GM19351 (cell line): ENCODE results near the gene TMEM14A.
A peak's percentile ranks its signal among the peaks of the same experiment; 100 is the strongest.
"Not testable (repeated sequence)": the region's sequence is repeated elsewhere in the genome, so short reads cannot be mapped to it uniquely, and the experiment has no call there.

ENCODE experiments used
- ATAC-seq: cut with Tn5 transposase; IDR thresholded peaks from one replicate; pipeline ENCODE4 v1.9.1; 2021; ENCODE audit warnings: mild to moderate bottlenecking, moderate library complexity; ENCODE audit not compliant: unreplicated experiment

TMEM14A gene

DNA sequence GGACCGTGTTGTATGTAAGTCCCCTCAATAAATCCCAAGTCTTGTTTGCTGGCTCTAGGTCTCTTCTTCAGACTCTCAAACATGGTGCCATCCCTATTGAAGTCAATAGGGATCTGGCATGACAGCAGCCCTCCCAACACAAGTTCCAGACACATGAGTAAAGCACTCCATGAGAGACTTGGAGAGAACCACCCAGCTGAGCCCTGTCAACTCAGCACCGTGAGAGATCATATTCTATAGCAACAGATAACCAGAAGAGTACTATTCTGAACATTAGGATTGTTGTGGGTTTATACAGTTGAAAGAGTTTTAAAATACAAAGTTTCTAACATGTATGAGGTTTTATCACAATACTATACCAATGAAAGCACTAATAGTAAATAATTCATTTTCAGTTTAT is 23.5 kb downstream of the TMEM14A start:
- ATAC-seq = no peak

DNA sequence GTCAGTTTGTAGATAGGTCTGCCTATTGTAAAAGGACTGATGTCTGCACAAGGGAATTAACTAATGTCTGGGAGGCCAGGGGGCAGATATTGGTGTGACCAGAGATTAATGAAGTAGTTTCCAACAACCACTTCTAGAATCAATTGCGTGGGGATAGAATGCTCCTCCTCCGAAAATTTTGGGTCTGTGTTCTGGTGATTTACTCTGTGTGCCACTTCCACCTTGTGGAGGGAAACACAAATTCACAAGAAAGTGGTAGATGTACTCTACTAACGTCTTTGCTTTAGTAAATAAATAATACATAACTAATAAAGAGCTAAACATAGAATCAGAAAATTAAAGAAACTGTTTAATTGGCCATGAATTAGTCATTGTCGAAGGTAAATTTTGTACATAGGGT is 25.5 kb downstream of the TMEM14A start:
- ATAC-seq = no peak

DNA sequence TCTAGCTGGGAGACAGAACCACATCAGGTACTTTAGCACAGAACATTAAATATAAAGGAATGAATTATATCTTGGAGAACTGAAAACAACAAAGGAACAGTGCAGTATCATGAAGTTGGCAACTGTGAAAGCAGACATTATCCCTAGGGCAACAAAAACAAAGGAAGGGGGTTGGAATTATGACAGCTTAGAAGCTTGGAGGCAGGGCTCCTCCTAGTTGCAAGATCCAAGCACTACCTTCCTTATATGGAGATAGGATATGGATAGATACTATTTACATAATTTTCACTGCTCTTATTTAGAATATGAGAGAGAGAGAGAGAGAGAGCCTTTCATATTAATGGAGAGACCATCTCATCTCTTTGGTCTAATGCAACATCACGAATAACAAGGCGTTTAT is 27.0 kb downstream of the TMEM14A start:
- ATAC-seq = no peak

DNA sequence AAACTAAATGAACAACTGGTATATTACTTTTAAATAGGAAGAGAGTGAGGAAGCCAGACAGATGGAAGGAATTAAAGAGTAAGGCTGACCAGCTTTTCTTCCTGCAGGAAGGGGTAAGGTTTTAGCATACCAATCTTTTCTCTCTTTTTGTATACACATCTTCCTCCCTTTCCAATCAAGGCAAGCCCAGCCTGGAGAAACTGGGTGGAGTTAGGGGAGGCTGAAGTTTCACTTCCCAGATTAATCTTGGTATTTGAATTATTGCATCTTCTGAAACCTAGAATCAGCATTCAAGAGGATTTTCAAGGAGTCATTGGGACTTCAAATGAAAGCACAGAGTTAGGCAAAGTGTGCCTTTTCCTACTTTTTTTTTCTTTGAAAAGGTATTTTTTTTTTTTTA is 33.1 kb downstream of the TMEM14A start:
- ATAC-seq = no peak

DNA sequence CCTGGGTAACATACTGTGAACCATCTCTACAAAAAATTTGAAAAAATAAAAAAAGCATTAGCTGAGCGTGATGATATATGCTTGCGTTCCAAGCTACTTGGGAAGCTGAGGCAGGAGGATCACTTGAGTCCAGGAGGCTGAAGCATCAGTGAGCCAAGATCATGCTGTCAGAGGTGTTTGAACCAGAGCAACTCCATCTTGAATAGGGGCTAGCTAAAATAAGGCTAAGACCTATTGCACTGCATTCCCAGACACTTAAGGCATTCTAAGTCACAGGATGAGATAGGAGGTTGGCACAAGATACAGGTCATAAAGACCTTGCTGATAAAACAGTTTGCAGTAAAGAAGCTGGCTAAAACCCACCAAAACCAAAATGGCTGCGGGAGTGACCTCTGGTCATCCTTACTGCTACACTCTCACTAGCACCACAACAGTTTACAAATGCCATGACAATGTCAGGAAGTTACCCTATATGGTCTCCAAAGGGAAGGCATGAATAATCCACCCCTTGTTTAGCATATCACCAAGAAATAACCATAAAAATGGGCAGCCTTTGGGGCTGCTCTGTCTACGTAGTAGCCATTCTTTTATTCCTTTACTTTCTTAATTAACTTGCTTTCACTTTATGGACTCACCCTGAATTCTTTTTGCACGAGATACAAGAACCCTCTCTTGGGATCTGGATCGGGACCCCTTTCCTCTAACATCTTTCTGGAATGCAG is 34.0 kb downstream of the TMEM14A start:
- not testable (repeated sequence) for ATAC-seq

DNA sequence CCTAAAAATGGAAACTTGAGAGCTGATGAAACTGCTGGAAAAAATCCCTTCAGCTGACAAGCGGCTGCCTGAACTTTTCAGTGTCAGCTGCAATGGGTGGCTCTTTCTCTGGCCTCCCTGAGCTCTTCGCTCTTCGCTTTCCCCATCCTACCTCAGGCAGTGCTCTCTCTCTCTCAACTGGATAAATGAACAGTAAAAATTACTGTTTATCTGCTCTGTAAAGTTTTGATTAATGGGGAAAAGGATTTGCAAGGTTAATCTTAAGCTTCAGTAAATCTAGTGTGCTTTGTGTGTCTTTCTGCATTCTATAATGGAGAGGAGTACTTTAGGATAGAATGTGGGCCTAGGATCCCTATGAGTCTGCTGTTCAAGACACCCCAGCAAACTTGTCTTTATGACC is 35.1 kb downstream of the TMEM14A start:
- ATAC-seq = no peak

DNA sequence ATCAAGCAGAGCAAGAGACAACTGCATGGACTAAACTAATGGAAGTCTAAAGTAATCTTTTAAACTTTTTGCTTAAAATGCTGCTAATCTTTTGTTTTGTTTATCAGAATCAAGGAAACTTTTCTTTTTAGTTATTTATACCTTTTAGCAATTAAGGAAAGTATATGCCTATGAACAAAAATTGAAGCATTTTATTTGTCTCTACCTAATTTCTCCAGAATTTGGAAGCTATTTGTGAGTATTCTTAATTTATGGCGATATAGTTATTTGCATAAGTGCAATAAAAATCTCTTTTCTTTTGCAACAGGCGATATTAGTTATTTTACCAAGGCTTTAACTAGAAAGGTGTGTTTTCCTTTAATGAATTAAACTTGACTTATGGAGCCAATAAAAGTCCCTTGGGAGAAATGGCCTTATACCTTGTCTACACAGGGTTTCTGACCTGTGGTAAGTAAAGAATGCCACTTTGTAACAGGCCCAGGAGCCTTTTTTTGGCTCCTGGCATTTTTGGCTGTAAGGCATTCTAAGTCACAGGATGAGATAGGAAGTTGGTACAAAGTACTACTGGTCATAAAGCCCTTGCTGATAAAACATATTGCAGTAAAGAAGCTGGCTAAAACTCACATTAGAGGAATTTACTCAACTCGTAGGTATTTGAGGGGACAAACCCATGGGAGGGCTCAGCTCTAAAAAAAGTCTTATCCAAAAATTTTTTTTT is 37.2 kb downstream of the TMEM14A start:
- no peak for ATAC-seq

DNA sequence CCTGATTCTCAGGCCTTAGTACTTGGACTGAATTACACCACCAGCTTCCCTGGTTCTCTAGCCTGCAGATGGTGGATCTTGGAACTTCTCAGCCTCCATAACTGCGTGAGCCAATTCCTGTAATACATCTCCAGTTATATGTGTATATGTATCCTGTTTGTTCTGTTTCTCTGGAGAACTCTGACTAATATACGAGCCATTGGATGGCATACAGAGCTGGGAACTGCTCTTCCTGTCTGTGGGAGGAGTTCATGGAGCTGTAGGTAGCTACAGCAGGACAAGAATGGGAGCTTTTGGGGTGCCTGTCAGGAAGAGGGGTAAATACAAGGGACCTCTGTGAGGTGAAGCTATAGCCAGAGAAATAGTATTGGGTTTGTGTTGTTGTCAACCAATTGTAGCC is 41.2 kb downstream of the TMEM14A start:
- no peak for ATAC-seq

DNA sequence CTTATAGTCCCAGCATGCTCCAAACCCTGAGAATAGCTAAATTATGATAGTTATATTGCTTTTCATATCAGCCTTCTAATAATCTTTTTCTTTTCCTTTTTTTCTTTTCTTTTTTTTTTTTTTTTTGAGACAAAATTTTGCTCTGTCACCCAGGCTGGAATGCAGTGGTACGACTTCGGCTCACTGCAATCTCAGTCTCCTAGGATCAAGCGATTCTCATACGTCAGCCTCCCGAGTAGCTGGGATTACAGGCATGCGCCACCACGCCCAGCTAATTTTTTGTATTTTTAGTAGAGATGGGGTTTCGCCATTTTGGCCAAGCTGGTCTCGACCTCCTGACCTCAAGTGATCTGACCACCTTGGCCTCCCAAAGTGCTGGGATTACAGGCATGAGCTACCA is 43.8 kb downstream of the TMEM14A start:
- not testable (repeated sequence) for ATAC-seq

DNA sequence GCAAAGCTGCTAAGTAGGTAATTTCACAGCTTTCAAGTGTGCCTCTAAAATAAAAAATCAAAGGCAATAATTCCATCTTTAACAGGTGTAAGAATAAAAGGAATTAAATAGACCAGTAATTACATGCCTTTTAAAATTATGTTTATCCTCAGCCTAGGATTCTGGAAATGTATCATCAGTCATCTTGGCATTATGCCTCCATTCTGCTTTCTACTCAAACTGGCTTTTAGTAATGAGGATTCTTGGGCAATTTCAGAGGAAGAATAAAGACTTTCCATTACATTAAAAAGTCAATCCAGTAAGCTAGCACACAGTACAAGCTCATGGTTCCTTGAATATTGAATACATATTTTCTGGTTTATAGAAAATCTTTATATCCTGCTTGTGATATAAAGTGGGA is 47.6 kb downstream of the TMEM14A start:
- ATAC-seq = no peak

DNA sequence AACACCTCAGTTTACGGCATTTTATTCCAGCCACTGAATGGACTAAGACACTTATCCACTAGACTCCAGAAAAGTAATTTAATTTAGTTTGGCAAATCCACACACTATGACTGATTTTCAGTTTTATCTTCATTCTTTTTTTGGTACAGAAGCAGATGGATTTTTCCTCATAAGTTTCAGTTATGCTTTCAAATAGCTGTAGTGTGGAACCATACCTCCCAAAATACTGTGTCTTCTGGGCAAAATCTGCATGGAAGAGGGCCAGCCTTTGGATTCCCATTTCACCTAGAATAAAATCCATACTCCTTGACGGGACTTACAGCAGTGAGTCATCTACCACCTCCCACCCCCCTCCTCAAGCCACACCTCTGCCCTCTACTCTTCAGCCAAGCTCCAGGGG is 49.4 kb downstream of the TMEM14A start:
- no peak for ATAC-seq

DNA sequence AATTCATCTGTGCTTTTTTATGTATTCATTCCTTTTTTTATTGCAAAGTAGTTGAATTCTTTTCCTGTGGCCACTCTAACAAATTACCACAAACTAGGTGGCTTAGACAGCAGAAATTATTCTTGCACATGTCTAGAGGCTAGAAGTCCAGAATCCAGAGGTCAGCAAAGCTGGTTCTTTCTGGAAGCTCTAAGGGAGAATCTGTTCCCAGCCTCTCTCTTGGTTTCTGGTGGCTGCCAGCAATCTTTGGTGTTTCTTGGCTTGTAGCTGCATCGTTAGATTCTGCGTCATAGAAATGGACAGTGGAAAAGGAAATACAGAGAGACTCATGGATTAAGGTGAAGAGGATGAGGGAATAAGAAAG is 53.1 kb downstream of the TMEM14A start:
- ATAC-seq = no peak

DNA sequence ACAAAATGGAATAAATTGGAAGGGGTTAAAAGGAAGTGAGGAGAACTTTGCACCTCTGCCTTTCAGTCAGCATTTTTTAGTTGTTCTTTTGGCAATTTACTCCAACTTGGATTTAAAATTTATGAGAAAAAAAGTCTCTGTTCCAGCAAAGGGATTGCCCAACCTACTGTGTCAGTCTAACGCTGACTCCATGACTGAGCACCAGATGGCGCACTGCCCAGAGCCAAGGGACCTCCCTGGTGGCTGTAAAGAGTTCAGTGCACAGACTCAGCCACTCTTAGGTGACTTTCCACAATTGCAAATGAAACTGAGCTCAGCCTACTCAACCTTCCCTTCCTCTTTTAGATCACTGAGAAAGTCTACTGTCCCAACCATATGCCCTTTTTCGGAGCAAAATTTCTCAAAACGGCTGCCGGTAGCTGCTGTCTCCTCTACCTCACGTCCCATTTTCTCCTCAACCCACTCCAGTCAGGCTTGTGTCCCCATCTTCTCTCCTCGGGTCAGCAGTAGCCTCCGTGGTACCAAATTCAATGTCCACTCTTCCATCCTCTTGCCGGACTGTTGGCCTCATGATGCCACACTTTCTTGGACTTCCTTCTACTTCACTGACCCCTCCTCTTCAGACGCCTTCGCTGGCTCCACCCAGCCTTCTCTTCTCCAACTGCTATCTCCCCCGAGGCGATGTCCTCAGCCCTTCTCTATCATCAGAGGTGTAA is 53.7 kb downstream of the TMEM14A start:
- ATAC-seq = peak; percentile 100

DNA sequence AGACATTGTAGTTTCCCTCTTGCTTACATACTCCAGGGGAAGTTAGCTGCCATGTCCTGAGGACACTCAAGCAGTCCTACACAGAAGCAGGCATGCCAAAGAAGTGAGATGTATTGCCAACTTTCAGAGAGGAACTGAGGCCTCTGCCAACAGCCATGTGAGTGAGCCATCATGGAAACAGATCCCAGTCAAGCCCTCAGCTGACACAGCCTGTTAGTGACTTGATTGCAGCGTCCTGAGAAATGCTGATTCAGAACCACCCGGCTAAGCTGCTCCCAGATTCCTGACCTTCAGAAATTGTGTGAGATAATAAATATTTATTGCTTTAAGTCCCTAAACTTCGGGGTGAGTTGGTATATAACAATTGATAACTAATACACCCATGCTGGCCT is 54.2 kb downstream of the TMEM14A start:
- no peak for ATAC-seq

DNA sequence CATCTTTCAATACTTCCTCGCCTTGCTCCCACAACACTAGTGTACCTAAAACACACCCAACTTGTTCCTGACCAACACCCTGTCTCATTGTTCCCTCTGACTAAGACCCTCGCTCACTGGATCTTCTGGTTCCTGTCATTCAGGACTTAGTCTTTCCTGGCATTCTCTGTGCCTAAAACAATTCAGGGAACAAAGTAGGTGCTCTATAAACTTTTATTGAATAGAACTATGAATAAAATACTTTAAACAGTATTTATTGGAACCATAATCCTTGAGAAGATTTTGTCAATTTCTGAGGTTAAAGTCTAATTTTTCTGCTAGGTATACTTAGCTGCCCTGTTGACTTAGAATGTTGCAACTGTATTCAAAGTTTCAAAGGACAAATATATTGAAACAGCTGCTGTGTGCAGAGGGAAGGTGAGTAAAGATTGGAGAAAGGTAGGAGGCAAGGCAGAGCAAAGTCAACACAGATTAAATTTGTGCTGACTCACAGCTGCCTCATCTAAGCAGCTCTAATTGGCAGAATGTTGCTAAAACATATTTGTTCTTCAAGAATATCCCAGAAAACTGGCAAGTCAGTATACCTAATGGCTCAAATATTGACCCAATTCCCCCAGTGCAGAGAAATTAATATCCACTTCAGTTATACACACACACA is 54.8 kb downstream of the TMEM14A start:
- ATAC-seq = no peak

DNA sequence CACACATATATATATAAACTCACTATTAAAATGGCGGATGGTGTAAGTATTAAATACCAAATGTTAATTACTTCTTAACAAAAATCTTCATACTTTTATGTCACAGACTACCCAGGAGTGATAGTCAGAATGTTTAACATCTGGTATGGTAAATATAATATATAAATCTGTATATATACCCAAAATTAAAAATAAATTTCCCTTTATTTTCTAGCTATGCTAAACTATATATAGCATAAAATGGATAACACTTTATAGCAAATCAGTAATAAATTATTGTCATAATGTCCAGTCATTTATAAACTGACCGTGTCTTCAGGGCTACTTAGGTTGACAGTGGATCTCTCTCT is 55.3 kb downstream of the TMEM14A start:
- ATAC-seq = no peak

DNA sequence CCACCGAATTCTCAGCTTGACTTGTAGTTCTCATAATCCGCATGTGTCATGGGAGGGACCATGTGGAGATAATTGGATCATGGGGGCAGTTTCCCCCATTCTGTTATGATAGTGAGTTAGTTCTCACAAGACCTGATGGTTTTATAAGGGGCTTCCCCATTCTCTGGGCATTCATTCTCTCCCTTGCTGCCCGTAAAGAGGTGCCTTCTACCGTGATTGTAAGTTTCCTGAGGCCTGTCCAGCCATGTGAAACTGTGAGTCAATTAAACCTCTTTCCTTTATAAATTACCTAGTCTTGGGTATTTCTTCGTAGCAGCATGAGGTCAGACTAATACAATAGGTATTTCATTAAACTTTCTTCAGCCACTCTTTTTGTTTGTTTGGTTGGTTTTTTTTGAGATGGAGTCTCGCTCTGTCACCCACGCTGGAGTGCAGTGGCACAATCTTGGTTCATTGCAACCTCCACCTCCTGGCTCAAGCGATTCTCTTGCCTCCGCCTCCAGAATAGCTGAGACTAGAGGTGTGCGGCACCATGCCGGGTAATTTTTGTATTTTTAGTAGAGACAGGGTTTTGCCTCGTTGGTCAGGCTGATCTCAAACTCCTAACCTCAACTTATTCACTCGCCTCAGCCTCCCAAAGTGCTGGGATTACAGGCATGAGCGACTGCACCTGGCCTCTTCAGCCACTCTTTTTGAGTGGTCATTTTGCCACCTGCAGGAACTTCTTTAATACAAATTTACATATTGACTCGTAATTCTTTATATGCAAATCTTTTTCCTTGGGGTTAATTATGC is 56.0 kb downstream of the TMEM14A start:
- ATAC-seq = no peak

DNA sequence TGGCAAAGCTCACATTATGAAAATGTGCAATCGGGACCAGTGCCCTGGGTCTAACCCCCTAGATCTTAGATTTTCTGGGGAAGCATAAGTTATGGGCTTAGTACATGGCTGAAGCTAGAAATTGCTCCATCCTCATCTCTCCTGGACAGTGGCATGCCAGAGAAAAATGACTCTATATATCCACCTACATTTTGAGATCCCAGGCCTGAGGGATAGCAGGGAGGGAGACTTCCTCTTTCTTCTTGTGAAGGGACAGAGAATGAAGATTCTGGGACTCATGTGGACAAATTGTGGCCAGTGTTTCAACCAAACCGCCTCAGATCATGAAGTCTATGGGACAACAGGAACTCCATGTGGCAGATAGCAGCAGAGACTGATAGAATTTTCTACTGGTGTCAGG is 57.0 kb downstream of the TMEM14A start:
- no peak for ATAC-seq

DNA sequence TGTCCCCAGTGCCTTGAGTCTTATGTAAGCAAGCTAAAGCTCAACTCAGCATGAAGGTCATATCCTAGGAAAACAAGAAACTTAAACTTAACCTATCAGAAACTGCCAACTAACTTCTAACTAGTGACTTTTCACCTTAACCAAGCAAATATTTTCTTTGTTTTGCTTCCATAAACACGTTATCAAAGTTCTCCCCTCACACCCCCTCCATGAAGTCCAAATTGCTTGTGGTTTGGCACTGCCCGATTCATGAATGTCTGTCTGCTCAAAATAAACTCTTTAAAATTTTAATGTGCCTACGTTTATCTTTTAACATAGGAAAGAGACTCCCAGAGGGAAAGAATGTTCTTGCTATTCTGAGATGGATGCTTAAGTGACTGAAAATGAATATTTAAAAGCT is 57.5 kb downstream of the TMEM14A start:
- ATAC-seq = no peak

DNA sequence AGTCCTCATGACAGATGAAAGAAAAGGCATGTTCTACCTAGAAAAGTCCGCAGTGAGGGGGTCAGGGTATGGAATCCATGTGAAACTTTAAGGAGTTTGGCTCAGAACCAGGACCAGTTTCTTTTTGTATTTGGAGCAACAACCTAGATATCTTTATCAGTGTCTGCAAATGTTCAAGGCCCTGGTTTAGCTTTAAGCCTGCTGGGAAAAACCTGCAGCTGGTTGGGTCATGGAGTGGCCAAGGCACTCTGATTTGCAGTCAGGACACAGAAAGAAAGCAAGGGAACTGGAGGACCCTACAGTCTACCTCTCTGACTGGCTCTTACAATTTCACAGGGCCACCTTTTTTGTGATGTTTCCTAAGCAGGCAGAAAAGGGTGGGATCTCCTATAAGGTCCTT is 58.7 kb downstream of the TMEM14A start:
- ATAC-seq = no peak

DNA sequence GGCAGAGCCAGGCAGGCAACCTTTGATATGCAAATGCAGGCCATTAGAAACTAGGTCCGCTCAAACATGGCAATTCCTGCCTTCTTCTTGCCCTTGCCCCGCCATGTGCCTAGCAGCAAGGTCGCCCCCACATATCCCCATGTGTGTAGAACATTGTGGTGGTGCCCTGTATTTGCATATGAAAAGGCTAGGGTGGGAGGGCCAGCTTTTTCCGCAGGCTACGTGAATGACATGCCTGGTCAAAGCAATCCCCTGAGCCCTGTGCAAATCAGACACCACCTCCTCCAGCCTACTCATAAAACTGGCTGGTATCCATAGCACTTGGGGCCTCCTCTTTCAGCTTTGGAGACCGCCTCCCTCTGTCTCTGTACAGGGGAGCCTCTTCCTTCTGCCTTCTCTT is 60.8 kb downstream of the TMEM14A start:
- peak; percentile 65 for ATAC-seq
